Peyer's patch (tissue), 4 donors: Measurements from ENCODE around the gene ZNF831.

Source experiments
- CTCF ChIP-seq, 6 experiments: fragments of 450-650 bp in 4 of 6; fragments of 200-600 bp in 2 of 6; sonication (generic) in 1 of 6; IDR thresholded peaks; one replicate each; pipeline ENCODE4 v1.5.1; 2017 to 2019; ENCODE audit warnings: antibody characterized with exemption in 6 of 6, mild to moderate bottlenecking in 3 of 6, moderate library complexity in 1 of 6
- POLR2A ChIP-seq, 2 donors: fragments of 450-650 bp; IDR thresholded peaks; one replicate each; pipeline ENCODE4 v1.5.1; 2017; ENCODE audit warnings: antibody characterized with exemption in 2 of 2, mild to moderate bottlenecking in 2 of 2, moderate library complexity in 2 of 2

- no peak for TF ChIP-seq CTCF (IDR thresholded peaks at IDR 0.05)
- TF ChIP-seq POLR2A (IDR thresholded peaks at IDR 0.05): no peak
These were observed 46.1 kb upstream of the ZNF831 start for GRCh38 chr20:59117526-59117925.
